ENCODE measurements around the gene TCEA2.

GRCh38 chr20:64086801-64087200, 23.8 kb downstream of the TCEA2 start:
- no peak for TF ChIP-seq PAF1 (CRISPR knock-in tag; IDR thresholded peaks at IDR 0.05)
- no peak for TF ChIP-seq RXRA (CRISPR knock-in tag; IDR thresholded peaks at IDR 0.05)
- no peak for TF ChIP-seq ZBTB21 (CRISPR knock-in tag; IDR thresholded peaks at IDR 0.05)
- no peak for TF ChIP-seq RFX5 (IDR thresholded peaks at IDR 0.05; ENCODE audit: low read depth, low read length)
- no peak for TF ChIP-seq ZNF274 (CRISPR knock-in tag; IDR thresholded peaks at IDR 0.05)
- no peak for TF ChIP-seq CTCF (CRISPR knock-in tag; IDR thresholded peaks at IDR 0.05)
- TF ChIP-seq ZNF24 (IDR thresholded peaks at IDR 0.05) = no peak
- no peak for TF ChIP-seq ARID3A (IDR thresholded peaks at IDR 0.05; ENCODE audit: low read depth, low read length)
- no peak for TF ChIP-seq FOXC1 (CRISPR knock-in tag; IDR thresholded peaks at IDR 0.05; ENCODE audit: borderline replicate concordance)
- no peak for TF ChIP-seq GTF2F1 (IDR thresholded peaks at IDR 0.05; ENCODE audit: low read length)
- no peak for TF ChIP-seq SALL2 (CRISPR knock-in tag; IDR thresholded peaks at IDR 0.05)
